ENCODE results near the gene WDR37. TPM values are rescaled to one million over a fixed set of nuclear protein-coding genes. Genes with fewer than 3 reads are reported as not detected.

Gene WDR37
- total and polyA plus RNA-seq, 9 of the 15 experiments (the other 6 are each of a cell fraction or from before 2014, with no cell fraction given): 2.3 to 11.6 (median 6.7) TPM

DNA sequence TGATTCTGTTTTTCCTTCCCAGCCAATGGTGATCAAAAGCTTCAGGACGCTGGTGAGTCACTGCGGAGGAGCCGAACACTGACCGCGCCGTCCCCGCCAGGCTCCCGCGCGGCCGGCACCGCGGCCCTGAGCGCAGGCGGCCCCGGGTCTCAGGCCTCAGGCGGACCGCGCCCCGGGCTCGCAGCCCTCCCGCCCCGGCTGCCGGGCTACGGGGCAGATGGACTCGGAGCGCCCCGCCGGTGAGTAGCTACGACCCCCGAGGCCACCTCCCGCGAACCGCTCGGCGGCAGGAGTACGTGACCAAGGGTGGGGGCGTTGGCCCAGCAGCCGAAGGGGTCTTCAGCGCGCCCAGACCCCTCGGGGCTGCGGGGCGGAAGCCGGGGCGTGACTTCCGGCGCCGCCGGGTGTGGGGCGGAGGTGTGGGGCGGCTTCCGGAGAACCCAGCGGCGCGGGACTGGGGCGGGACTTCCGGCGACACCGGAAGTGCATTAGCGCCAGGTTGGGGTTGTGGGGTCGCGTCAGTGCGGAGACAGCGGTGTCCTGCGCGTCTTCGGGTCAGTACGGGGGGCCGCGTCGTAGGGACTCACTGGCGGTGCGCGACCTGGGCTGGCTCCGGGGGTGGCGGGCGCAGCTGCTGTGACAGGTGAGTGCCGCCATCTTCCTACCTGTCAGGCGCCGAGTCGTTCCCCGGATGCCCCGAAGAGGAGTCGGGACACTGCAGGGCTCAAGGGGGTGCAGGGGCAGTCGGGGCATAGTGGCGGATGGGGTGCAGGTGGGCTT is at the start of gene WDR37 (continued):
- TF ChIP-seq ZFP30 (CRISPR knock-in tag; IDR thresholded peaks at IDR 0.05; ENCODE audit: borderline replicate concordance): no peak
- no peak for TF ChIP-seq ZNF586 (CRISPR knock-in tag; conservative IDR thresholded peaks at IDR 0.05)
- TF ChIP-seq MIER1 (IDR thresholded peaks at IDR 0.05; ENCODE audit: low read depth): no peak
- no peak for TF ChIP-seq SMC3 (conservative IDR thresholded peaks at IDR 0.05; ENCODE audit: insufficient read depth, low read depth, low read length)
- TF ChIP-seq ZNF76 (CRISPR knock-in tag; IDR thresholded peaks at IDR 0.05; ENCODE audit: borderline replicate concordance): no peak
- 0 out of 2 replicates have a peak, but pooled peaks have one; percentile 34 for TF ChIP-seq MYC (IDR thresholded peaks at IDR 0.05; ENCODE audit: low read depth, low read length)
- peak; percentile 38; the same call in 1 of the 2 replicates for TF ChIP-seq MYC (CRISPR knock-in tag; IDR thresholded peaks at IDR 0.05; ENCODE audit: borderline replicate concordance, low read depth)
- no peak for TF ChIP-seq EWSR1 (IDR thresholded peaks at IDR 0.05; ENCODE audit: borderline replicate concordance, low read depth, partially characterized antibody)
- TF ChIP-seq ARID1B (IDR thresholded peaks at IDR 0.05): no peak
- TF ChIP-seq, protein P1, sequence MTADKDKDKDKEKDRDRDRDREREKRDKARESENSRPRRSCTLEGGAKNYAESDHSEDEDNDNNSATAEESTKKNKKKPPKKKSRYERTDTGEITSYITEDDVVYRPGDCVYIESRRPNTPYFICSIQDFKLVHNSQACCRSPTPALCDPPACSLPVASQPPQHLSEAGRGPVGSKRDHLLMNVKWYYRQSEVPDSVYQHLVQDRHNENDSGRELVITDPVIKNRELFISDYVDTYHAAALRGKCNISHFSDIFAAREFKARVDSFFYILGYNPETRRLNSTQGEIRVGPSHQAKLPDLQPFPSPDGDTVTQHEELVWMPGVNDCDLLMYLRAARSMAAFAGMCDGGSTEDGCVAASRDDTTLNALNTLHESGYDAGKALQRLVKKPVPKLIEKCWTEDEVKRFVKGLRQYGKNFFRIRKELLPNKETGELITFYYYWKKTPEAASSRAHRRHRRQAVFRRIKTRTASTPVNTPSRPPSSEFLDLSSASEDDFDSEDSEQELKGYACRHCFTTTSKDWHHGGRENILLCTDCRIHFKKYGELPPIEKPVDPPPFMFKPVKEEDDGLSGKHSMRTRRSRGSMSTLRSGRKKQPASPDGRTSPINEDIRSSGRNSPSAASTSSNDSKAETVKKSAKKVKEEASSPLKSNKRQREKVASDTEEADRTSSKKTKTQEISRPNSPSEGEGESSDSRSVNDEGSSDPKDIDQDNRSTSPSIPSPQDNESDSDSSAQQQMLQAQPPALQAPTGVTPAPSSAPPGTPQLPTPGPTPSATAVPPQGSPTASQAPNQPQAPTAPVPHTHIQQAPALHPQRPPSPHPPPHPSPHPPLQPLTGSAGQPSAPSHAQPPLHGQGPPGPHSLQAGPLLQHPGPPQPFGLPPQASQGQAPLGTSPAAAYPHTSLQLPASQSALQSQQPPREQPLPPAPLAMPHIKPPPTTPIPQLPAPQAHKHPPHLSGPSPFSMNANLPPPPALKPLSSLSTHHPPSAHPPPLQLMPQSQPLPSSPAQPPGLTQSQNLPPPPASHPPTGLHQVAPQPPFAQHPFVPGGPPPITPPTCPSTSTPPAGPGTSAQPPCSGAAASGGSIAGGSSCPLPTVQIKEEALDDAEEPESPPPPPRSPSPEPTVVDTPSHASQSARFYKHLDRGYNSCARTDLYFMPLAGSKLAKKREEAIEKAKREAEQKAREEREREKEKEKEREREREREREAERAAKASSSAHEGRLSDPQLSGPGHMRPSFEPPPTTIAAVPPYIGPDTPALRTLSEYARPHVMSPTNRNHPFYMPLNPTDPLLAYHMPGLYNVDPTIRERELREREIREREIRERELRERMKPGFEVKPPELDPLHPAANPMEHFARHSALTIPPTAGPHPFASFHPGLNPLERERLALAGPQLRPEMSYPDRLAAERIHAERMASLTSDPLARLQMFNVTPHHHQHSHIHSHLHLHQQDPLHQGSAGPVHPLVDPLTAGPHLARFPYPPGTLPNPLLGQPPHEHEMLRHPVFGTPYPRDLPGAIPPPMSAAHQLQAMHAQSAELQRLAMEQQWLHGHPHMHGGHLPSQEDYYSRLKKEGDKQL (CRISPR knock-in tag; IDR thresholded peaks at IDR 0.05; ENCODE audit: borderline replicate concordance): no peak
- TF ChIP-seq, protein P2, sequence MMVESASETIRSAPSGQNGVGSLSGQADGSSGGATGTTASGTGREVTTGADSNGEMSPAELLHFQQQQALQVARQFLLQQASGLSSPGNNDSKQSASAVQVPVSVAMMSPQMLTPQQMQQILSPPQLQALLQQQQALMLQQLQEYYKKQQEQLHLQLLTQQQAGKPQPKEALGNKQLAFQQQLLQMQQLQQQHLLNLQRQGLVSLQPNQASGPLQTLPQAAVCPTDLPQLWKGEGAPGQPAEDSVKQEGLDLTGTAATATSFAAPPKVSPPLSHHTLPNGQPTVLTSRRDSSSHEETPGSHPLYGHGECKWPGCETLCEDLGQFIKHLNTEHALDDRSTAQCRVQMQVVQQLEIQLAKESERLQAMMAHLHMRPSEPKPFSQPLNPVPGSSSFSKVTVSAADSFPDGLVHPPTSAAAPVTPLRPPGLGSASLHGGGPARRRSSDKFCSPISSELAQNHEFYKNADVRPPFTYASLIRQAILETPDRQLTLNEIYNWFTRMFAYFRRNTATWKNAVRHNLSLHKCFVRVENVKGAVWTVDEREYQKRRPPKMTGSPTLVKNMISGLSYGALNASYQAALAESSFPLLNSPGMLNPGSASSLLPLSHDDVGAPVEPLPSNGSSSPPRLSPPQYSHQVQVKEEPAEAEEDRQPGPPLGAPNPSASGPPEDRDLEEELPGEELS (CRISPR knock-in tag; IDR thresholded peaks at IDR 0.05; ENCODE audit: borderline replicate concordance): no peak; the same call in 1 of the 2 replicates
- TF ChIP-seq SRSF9 (IDR thresholded peaks at IDR 0.05; ENCODE audit: borderline replicate concordance, low read depth, low read length): no peak
- peak; percentile 17; the same call in 1 of the 2 replicates for TF ChIP-seq ZBTB17 (CRISPR knock-in tag; IDR thresholded peaks at IDR 0.05)
- TF ChIP-seq, protein P3, sequence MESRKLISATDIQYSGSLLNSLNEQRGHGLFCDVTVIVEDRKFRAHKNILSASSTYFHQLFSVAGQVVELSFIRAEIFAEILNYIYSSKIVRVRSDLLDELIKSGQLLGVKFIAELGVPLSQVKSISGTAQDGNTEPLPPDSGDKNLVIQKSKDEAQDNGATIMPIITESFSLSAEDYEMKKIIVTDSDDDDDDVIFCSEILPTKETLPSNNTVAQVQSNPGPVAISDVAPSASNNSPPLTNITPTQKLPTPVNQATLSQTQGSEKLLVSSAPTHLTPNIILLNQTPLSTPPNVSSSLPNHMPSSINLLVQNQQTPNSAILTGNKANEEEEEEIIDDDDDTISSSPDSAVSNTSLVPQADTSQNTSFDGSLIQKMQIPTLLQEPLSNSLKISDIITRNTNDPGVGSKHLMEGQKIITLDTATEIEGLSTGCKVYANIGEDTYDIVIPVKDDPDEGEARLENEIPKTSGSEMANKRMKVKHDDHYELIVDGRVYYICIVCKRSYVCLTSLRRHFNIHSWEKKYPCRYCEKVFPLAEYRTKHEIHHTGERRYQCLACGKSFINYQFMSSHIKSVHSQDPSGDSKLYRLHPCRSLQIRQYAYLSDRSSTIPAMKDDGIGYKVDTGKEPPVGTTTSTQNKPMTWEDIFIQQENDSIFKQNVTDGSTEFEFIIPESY (CRISPR knock-in tag; IDR thresholded peaks at IDR 0.05): peak; percentile 33; the same call in 1 of the 2 replicates
- no peak for TF ChIP-seq SETDB1 (IDR thresholded peaks at IDR 0.05; ENCODE audit: low read length)
- peak; percentile 64 for TF ChIP-seq HMGN3 (IDR thresholded peaks at IDR 0.05; ENCODE audit: borderline replicate concordance, extremely low read depth, insufficient read length, low read depth, low read length)
- TF ChIP-seq ZNF239 (CRISPR knock-in tag; IDR thresholded peaks at IDR 0.05): no peak

All from K562 (cell line).